K562 treated with DMSO at 1 percent for 4 hours (cell line): ENCODE results near the gene SEPTIN6. TPM values are rescaled to one million over a fixed set of nuclear protein-coding genes. Genes with fewer than 3 reads are reported as not detected.

Experiments
- total RNA-seq: library from RNA; unstranded; fragments of 300-600 nt; gene quantifications from 2 replicates; pipeline ENCODE4 v1.2.3, GENCODE V29; 2022; ENCODE audit not compliant: insufficient read depth

SEPTIN6 gene
- total RNA-seq: 48.4 and 52.1 TPM in 2 replicates

GRCh38 chrX:119693040-119693995, at the start of gene SEPTIN6:
Gene SEPTIN6, minus strand, starts transcription at chrX:119693168. Its CDS starts 63 bp downstream, at chrX:119693105.

Other genes starting within 250 kb of the SEPTIN6 start
- 1,008 and 1,021 TPM in 2 replicates for gene SLC25A5, start 224.7 kb downstream of the SEPTIN6 start, total RNA-seq
- 25.6 and 30.1 TPM in 2 replicates for gene STEEP1, start 127.8 kb downstream of the SEPTIN6 start, total RNA-seq
- 67.1 and 68.1 TPM in 2 replicates for gene UBE2A, start 118.6 kb downstream of the SEPTIN6 start, total RNA-seq
- 10.3 and 12.8 TPM in 2 replicates for gene NKRF, start 86.7 kb downstream of the SEPTIN6 start, total RNA-seq
- gene SOWAHD, start 65.4 kb upstream of the SEPTIN6 start, total RNA-seq: not detected in 2 replicates
- gene RPL39, start 98.5 kb upstream of the SEPTIN6 start, total RNA-seq: 4,598 and 4,684 TPM in 2 replicates
- 26.7 and 29.2 TPM in 2 replicates for gene UPF3B, start 159.8 kb upstream of the SEPTIN6 start, total RNA-seq
- 44.0 and 56.1 TPM in 2 replicates for gene RNF113A, start 178.6 kb upstream of the SEPTIN6 start, total RNA-seq
- gene NDUFA1, start 178.7 kb upstream of the SEPTIN6 start, total RNA-seq: 88.5 and 96.3 TPM in 2 replicates
- gene AKAP14, start 202.7 kb upstream of the SEPTIN6 start, total RNA-seq: not detected in 2 replicates